Activated T-helper 1 cell treated with Interleukin-2 at 50 U/mL for 16 hours (primary cell): Measurements from ENCODE around the gene GRK1.

Experiments used
- DNase-seq: peaks from one replicate; pipeline ENCODE4 v3.0.0-alpha.2; 2020; ENCODE audit warnings: low read depth

Gene GRK1

GRCh38 chr13:113775451-113776145, 108.6 kb downstream of the GRK1 start:
- no peak for DNase-seq

GRCh38 chr13:113776231-113777125, 109.5 kb downstream of the GRK1 start:
- DNase-seq: no peak

- DNase-seq: no peak
Observed at GRCh38 chr13:113777311-113778260, 110.6 kb downstream of the GRK1 start.

GRCh38 chr13:113781571-113781970, 114.6 kb downstream of the GRK1 start:
- no peak for DNase-seq

GRCh38 chr13:113782472-113782871, 115.5 kb downstream of the GRK1 start:
- DNase-seq: no peak

GRCh38 chr13:113783200-113783881, 116.3 kb downstream of the GRK1 start:
- DNase-seq: no peak

GRCh38 chr13:113783966-113784644, 117.1 kb downstream of the GRK1 start:
- DNase-seq: no peak

GRCh38 chr13:113784645-113785024, 117.6 kb downstream of the GRK1 start:
- no peak for DNase-seq

GRCh38 chr13:113785051-113786010, 118.3 kb downstream of the GRK1 start:
- no peak for DNase-seq

GRCh38 chr13:113786262-113786841, 119.3 kb downstream of the GRK1 start:
- no peak for DNase-seq
